HepG2 (cell line): Measurements from ENCODE around the gene BUD23. TPM values are rescaled to one million over a fixed set of nuclear protein-coding genes. Genes with fewer than 3 reads are reported as not detected.

ENCODE experiments used
- HDAC2 ChIP-seq: sonication (generic); formaldehyde crosslinking; IDR thresholded peaks from 2 replicates; pipeline ENCODE4 v1.4.0; 2020; ENCODE audit warnings: missing genetic modification reagents
- HMGXB4 ChIP-seq, 2 experiments: sonication (generic) in 1 of 2; formaldehyde crosslinking in 1 of 2; IDR thresholded peaks; 2 replicates each; pipeline versions ENCODE4 v1.4.0 to v1.6.1; 2018 to 2020; ENCODE audit warnings: missing genetic modification reagents in 2 of 2, borderline replicate concordance in 1 of 2, low read depth in 1 of 2, mild to moderate bottlenecking in 1 of 2, missing biosample characterization in 1 of 2
- IRF1 ChIP-seq: sonication (generic); formaldehyde crosslinking; IDR thresholded peaks from 2 replicates; pipeline ENCODE4 v1.4.0; 2020; ENCODE audit warnings: low read depth, mild to moderate bottlenecking, missing genetic modification reagents
- ISL2 ChIP-seq: sonication (generic); formaldehyde crosslinking; IDR thresholded peaks from 2 replicates; pipeline ENCODE4 v1.5.0; 2020; ENCODE audit warnings: missing genetic modification reagents
- KDM5A ChIP-seq: fragments of 200-600 bp; sonication (generic); IDR thresholded peaks from 2 replicates; pipeline ENCODE4 v1.7.0; 2018; ENCODE audit warnings: antibody characterized with exemption, mild to moderate bottlenecking, low read length, borderline replicate concordance
- MAZ ChIP-seq, 2 experiments: sonication (generic) in 1 of 2; formaldehyde crosslinking in 1 of 2; IDR thresholded peaks; 2 replicates each; pipeline versions ENCODE4 v1.5.0 to v1.6.1; 2012 to 2020; ENCODE audit warnings: low read depth in 2 of 2, mild to moderate bottlenecking in 2 of 2, borderline replicate concordance in 1 of 2, improper control_type of control experiment in 1 of 2, low read length in 1 of 2, missing genetic modification reagents in 1 of 2, moderate library complexity in 1 of 2
- NONO ChIP-seq, 2 experiments: fragments of 450-650 bp in 1 of 2; sonication (generic) in 1 of 2; formaldehyde crosslinking in 1 of 2; IDR thresholded peaks in 1 of 2; conservative IDR thresholded peaks in 1 of 2; 2 replicates each; pipeline versions ENCODE4 v1.6.1 to v1.8.0; 2017 to 2022; ENCODE audit warnings: mild to moderate bottlenecking in 1 of 2, missing genetic modification reagents in 1 of 2, moderate library complexity in 1 of 2
- polyA plus RNA-seq, 8 experiments: library from polyadenylated mRNA; depleted of rRNA in 3 of 8; stranded (reverse) in 7 of 8; unstranded in 1 of 8; fragments of >200 nt; fragmentation: Illumina TruSeq in 4 of 8; extraction: Trizol in 4 of 8; gene quantifications; 2 replicates each; pipeline versions ENCODE4 v1.2.1 to v1.2.3, GENCODE V29; 2011 to 2016; ENCODE audit warnings: low read depth in 4 of 8, missing spikeins in 1 of 8, mixed read lengths in 1 of 8; ENCODE audit not compliant: insufficient read depth in 1 of 8
- total RNA-seq, 5 experiments: library from RNA; depleted of rRNA; stranded (reverse); fragments of >200 nt; fragmentation: Illumina TruSeq; extraction: Trizol; gene quantifications; 2 replicates each; pipeline ENCODE4 v1.2.3, GENCODE V29; 2016; ENCODE audit warnings: low read depth in 1 of 5
- TF ChIP-seq, protein P1 (sequence below): sonication (generic); formaldehyde crosslinking; IDR thresholded peaks from 2 replicates; pipeline ENCODE4 v1.4.0; 2020; ENCODE audit warnings: mild to moderate bottlenecking, missing genetic modification reagents
- TF ChIP-seq, protein P2 (sequence below): sonication (generic); formaldehyde crosslinking; IDR thresholded peaks from 2 replicates; pipeline ENCODE4 v1.4.0; 2020; ENCODE audit warnings: mild to moderate bottlenecking, missing genetic modification reagents
- TF ChIP-seq, protein P3 (sequence below): sonication (generic); formaldehyde crosslinking; IDR thresholded peaks from 2 replicates; pipeline ENCODE4 v1.4.0; 2020; ENCODE audit warnings: mild to moderate bottlenecking, low read depth, missing genetic modification reagents

Gene BUD23
- total and polyA plus RNA-seq, 2 of the 13 experiments (the other 11 are each of a cell fraction or from before 2014, with no cell fraction given): 47.5 to 54.5 TPM

GRCh38 chr7:73667344-73668102, 15.9 kb upstream of the BUD23 start, which contains the start of gene VPS37D (continued):
- TF ChIP-seq, protein P1, sequence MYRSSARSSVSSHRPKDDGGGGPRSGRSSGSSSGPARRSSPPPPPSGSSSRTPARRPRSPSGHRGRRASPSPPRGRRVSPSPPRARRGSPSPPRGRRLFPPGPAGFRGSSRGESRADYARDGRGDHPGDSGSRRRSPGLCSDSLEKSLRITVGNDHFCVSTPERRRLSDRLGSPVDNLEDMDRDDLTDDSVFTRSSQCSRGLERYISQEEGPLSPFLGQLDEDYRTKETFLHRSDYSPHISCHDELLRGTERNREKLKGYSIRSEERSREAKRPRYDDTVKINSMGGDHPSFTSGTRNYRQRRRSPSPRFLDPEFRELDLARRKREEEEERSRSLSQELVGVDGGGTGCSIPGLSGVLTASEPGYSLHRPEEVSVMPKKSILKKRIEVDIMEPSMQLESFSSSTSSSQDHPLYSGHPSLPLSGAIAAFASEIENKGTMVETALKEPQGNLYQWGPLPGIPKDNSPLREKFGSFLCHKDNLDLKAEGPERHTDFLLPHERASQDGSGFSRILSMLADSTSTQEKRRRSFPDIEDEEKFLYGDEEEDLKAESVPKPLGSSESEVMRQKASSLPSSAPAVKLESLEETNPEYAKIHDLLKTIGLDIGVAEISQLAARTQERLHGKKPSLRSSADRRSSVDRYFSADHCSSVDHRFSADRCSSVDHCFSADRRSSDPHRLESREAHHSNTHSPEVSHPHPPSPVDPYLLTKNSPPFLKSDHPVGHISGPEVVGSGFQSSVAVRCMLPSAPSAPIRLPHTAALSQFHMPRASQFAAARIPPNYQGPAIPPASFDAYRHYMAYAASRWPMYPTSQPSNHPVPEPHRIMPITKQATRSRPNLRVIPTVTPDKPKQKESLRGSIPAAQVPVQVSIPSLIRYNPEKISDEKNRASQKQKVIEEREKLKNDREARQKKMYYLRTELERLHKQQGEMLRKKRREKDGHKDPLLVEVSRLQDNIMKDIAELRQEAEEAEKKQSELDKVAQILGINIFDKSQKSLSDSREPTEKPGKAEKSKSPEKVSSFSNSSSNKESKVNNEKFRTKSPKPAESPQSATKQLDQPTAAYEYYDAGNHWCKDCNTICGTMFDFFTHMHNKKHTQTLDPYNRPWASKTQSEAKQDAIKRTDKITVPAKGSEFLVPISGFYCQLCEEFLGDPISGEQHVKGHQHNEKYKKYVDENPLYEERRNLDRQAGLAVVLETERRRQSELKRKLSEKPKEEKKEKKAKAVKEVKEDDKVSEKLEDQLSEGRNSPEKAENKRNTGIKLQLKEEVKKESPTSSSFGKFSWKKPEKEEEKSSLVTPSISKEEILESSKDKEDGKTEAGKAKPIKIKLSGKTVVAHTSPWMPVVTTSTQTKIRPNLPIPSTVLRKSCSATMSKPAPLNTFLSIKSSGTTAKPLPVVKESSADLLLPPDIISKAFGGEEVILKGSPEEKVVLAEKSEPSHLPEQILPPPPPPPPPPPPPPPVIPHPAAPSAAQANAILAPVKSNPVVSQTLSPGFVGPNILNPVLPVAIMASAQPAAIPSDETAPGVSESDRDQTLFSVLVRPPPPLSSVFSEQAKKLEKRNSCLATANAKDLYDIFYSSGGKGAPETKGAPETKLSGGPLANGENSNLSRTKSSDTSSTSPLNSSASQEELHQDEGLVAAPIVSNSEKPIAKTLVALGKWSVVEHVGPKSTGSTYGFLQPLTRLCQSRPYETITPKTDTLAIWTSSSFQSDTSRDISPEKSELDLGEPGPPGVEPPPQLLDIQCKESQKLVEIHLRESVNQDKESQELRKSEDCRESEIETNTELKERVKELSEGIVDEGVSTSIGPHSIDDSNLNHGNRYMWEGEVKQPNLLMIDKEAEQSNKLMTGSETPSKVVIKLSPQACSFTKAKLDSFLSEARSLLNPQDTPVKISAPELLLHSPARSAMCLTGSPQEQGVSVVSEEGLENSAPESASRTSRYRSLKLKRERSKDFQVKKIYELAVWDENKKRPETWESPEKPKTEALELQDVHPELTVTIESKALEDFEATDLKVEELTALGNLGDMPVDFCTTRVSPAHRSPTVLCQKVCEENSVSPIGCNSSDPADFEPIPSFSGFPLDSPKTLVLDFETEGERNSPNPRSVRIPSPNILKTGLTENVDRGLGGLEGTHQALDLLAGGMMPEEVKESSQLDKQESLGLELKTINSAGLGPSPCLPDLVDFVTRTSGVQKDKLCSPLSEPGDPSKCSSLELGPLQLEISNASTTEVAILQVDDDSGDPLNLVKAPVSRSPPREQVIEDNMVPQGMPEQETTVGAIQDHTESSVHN (CRISPR knock-in tag): peak; percentile 56; the same call in 1 of the 2 replicates
- TF ChIP-seq KDM5A (no peak), IRF1 (CRISPR knock-in tag) (no peak), NONO (IDR thresholded peaks at IDR 0.05) (no peak), NONO (CRISPR knock-in tag; conservative IDR thresholded peaks at IDR 0.05) (peak; percentile 50; the same call in 1 of the 2 replicates), MAZ (IDR thresholded peaks at IDR 0.05; ENCODE audit: borderline replicate concordance, low read depth, low read length) (peak; percentile 74), MAZ (CRISPR knock-in tag; IDR thresholded peaks at IDR 0.05; ENCODE audit: low read depth) (peak; percentile 45; the same call in 1 of the 2 replicates), HDAC2 (peak; percentile 79), ISL2 (0 out of 2 replicates have a peak, but pooled peaks have one; percentile 23), HMGXB4 (CRISPR knock-in tag; IDR thresholded peaks at IDR 0.05; ENCODE audit: borderline replicate concordance in 1 of 2, low read depth in 1 of 2) (peak in 1 of 2 experiments; percentile 79; a peak in 3 of 4 replicates)
- TF ChIP-seq, protein P2, sequence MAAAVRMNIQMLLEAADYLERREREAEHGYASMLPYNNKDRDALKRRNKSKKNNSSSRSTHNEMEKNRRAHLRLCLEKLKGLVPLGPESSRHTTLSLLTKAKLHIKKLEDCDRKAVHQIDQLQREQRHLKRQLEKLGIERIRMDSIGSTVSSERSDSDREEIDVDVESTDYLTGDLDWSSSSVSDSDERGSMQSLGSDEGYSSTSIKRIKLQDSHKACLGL: no peak
- TF ChIP-seq, protein P3, sequence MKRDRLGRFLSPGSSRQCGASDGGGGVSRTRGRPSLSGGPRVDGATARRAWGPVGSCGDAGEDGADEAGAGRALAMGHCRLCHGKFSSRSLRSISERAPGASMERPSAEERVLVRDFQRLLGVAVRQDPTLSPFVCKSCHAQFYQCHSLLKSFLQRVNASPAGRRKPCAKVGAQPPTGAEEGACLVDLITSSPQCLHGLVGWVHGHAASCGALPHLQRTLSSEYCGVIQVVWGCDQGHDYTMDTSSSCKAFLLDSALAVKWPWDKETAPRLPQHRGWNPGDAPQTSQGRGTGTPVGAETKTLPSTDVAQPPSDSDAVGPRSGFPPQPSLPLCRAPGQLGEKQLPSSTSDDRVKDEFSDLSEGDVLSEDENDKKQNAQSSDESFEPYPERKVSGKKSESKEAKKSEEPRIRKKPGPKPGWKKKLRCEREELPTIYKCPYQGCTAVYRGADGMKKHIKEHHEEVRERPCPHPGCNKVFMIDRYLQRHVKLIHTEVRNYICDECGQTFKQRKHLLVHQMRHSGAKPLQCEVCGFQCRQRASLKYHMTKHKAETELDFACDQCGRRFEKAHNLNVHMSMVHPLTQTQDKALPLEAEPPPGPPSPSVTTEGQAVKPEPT (CRISPR knock-in tag): no peak
